ENCODE results near the gene OR52N5. TPM values are rescaled to one million over a fixed set of nuclear protein-coding genes. Genes with fewer than 3 reads are reported as not detected.

OR52N5 gene
- total and polyA plus RNA-seq, 2 experiments from 2014 or later = not detected

- H3K4me3 ChIP-seq = no peak overlapping the region
- TF ChIP-seq EZH2phosphoT487 (IDR thresholded peaks at IDR 0.05; ENCODE audit: low read depth, severe bottlenecking, unreplicated experiment) (no peak), EZH2 (IDR thresholded peaks at IDR 0.05; ENCODE audit: borderline replicate concordance) (no peak), CTCF (IDR thresholded peaks at IDR 0.05; ENCODE audit: poor library complexity) (no peak)
- no peaks in the 10 kb centered on the region for H3K9me2 ChIP-seq (replicated peaks; ENCODE audit: insufficient read depth)
- no peak overlapping the region for H2AFZ ChIP-seq
- no peaks in the 10 kb centered on the region for H4K20me1 ChIP-seq (ENCODE audit: insufficient read depth, poor library complexity, severe bottlenecking)
- DNase-seq (ENCODE audit: low spot score) = no peak
- no peaks in the 10 kb centered on the region for H3K36me3 ChIP-seq (replicated peaks; ENCODE audit: insufficient read depth, low read depth)
- no peak overlapping the region for H3K27ac ChIP-seq
- H3K27me3 ChIP-seq = no peaks in the 10 kb centered on the region
- H3K9me3 ChIP-seq (ENCODE audit: low read depth) = no peaks in the 10 kb centered on the region
- H3K4me1 ChIP-seq (ENCODE audit: insufficient read depth) = no peaks in the 10 kb centered on the region
- H3K79me2 ChIP-seq = no peaks in the 10 kb centered on the region
- H3K4me2 ChIP-seq = no peak overlapping the region
- 62% methylated on average over 10 of the region's 10 CpGs for WGBS (ENCODE audit: low lambda C conversion rate, missing lambda C conversion rate)
These were observed 24.4 kb upstream of the OR52N5 start for GRCh38 chr11:5807580-5807979.

- no peaks in the 10 kb centered on the region for H3K27me3 ChIP-seq
- no peaks in the 10 kb centered on the region for H3K9me3 ChIP-seq (ENCODE audit: low read depth)
- no peak overlapping the region for H2AFZ ChIP-seq
- DNase-seq (ENCODE audit: low spot score) = no peak
- H3K79me2 ChIP-seq = no peaks in the 10 kb centered on the region
- no peak overlapping the region for H3K4me2 ChIP-seq
- H3K4me3 ChIP-seq = no peak overlapping the region
- no peaks in the 10 kb centered on the region for H3K4me1 ChIP-seq (ENCODE audit: insufficient read depth)
- TF ChIP-seq EZH2phosphoT487 (IDR thresholded peaks at IDR 0.05; ENCODE audit: low read depth, severe bottlenecking, unreplicated experiment) (no peak), EZH2 (IDR thresholded peaks at IDR 0.05; ENCODE audit: borderline replicate concordance) (no peak), CTCF (IDR thresholded peaks at IDR 0.05; ENCODE audit: poor library complexity) (no peak)
- no peaks in the 10 kb centered on the region for H3K9me2 ChIP-seq (replicated peaks; ENCODE audit: insufficient read depth)
- no peaks in the 10 kb centered on the region for H3K36me3 ChIP-seq (replicated peaks; ENCODE audit: insufficient read depth, low read depth)
- H3K27ac ChIP-seq = no peak overlapping the region
- 75% methylated on average over 5 of the region's 5 CpGs for WGBS (ENCODE audit: low lambda C conversion rate, missing lambda C conversion rate)
- no peaks in the 10 kb centered on the region for H4K20me1 ChIP-seq (ENCODE audit: insufficient read depth, poor library complexity, severe bottlenecking)
These were observed 20.8 kb upstream of the OR52N5 start for GRCh38 chr11:5803982-5804381.

GRCh38 chr11:5796541-5796940, 13.4 kb upstream of the OR52N5 start:
- H3K9me2 ChIP-seq (replicated peaks; ENCODE audit: insufficient read depth) = no peaks in the 10 kb centered on the region
- H3K27ac ChIP-seq = no peak overlapping the region
- 78% methylated on average over 6 of the region's 6 CpGs for WGBS (ENCODE audit: low lambda C conversion rate, missing lambda C conversion rate)
- no peak overlapping the region for H2AFZ ChIP-seq
- H3K9me3 ChIP-seq (ENCODE audit: low read depth) = no peaks in the 10 kb centered on the region
- TF ChIP-seq EZH2phosphoT487 (IDR thresholded peaks at IDR 0.05; ENCODE audit: low read depth, severe bottlenecking, unreplicated experiment) = no peak
- no peak for TF ChIP-seq EZH2 (IDR thresholded peaks at IDR 0.05; ENCODE audit: borderline replicate concordance)
- no peak for TF ChIP-seq CTCF (IDR thresholded peaks at IDR 0.05; ENCODE audit: poor library complexity)
- no peaks in the 10 kb centered on the region for H4K20me1 ChIP-seq (ENCODE audit: insufficient read depth, poor library complexity, severe bottlenecking)
- no peaks in the 10 kb centered on the region for H3K36me3 ChIP-seq (replicated peaks; ENCODE audit: insufficient read depth, low read depth)
- no peaks in the 10 kb centered on the region for H3K4me1 ChIP-seq (ENCODE audit: insufficient read depth)
- DNase-seq (ENCODE audit: low spot score) = no peak
- H3K79me2 ChIP-seq = no peaks in the 10 kb centered on the region
- H3K4me3 ChIP-seq = no peak overlapping the region
- H3K27me3 ChIP-seq = no peaks in the 10 kb centered on the region
- no peak overlapping the region for H3K4me2 ChIP-seq

- H3K4me3 ChIP-seq = no peak within 1 kb of the TSS
- H3K27ac ChIP-seq = no peak within 1 kb of the TSS
- no peaks in the 10 kb centered on the region for H4K20me1 ChIP-seq (ENCODE audit: insufficient read depth, poor library complexity, severe bottlenecking)
- WGBS (ENCODE audit: low lambda C conversion rate, missing lambda C conversion rate) = 84% methylated on average over 3 of the region's 3 CpGs
- H3K4me2 ChIP-seq = no peak within 1 kb of the TSS
- no peak for DNase-seq (ENCODE audit: low spot score)
- H3K36me3 ChIP-seq (replicated peaks; ENCODE audit: insufficient read depth, low read depth) = no peaks in the 10 kb centered on the region
- H3K9me2 ChIP-seq (replicated peaks; ENCODE audit: insufficient read depth) = no peaks in the 10 kb centered on the region
- no peaks in the 10 kb centered on the region for H3K27me3 ChIP-seq
- H3K9me3 ChIP-seq (ENCODE audit: low read depth) = no peaks in the 10 kb centered on the region
- H3K79me2 ChIP-seq = no peaks in the 10 kb centered on the region
- no peak for TF ChIP-seq CTCF (IDR thresholded peaks at IDR 0.05; ENCODE audit: poor library complexity)
- no peak for TF ChIP-seq EZH2phosphoT487 (IDR thresholded peaks at IDR 0.05; ENCODE audit: low read depth, severe bottlenecking, unreplicated experiment)
- TF ChIP-seq EZH2 (IDR thresholded peaks at IDR 0.05; ENCODE audit: borderline replicate concordance) = no peak
- H2AFZ ChIP-seq = no peak within 1 kb of the TSS
- H3K4me1 ChIP-seq (ENCODE audit: insufficient read depth) = no peaks in the 10 kb centered on the region
These were observed 8.0 kb upstream of the OR52N5 start, which contains the start of gene OR52N1 for GRCh38 chr11:5791165-5791564. Gene OR52N1, minus strand, starts transcription at chr11:5791265. Its CDS starts 2,449 bp downstream, at chr11:5788816.
